ENCODE data around the gene PRR33.

DNA sequence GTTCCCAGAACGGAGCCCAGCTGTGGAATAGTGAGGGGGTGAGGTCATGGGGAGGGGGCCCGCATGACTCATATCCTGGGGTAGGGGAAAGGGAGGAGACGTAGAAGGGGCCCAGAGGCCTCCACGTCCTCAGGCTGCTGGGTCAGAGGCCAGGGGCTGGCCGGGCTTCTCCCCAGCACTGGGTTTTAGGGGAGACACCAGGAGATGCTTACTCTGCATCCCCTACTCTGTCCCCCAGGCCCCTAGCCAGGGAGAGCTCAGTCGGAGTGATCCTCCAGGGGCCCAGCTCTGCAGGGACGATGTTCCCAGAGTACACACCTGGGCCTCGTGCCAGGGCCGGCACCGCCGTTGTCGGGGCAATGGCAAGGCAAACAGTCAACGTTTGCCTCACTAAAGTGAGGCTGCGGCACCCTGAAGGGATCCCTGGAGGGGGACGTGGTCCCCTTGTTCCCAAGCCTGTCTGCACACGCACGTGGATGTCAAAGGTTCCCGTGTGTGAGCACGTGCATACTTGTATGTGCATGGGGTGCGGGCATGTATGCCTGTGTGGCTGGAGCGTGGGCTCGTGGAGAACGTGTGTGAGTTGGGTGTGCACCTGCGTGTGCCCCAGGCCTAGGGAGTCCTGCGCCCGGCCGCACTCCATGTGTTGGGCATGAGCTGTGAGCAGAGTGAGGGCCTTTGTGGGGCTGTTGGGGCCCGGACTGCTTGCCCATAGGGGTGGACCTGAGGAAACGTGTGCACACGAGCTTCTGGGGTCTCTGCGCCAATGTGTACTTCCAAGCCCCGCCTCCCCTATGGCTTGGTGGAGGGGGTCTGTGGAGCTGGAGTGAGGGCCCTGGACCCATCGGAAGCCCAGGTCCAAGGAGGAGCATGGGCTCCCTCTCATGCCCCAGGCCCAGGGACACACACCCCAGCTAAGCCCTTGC is 14.2 kb downstream of the PRR33 start:
- TF ChIP-seq, protein P1, sequence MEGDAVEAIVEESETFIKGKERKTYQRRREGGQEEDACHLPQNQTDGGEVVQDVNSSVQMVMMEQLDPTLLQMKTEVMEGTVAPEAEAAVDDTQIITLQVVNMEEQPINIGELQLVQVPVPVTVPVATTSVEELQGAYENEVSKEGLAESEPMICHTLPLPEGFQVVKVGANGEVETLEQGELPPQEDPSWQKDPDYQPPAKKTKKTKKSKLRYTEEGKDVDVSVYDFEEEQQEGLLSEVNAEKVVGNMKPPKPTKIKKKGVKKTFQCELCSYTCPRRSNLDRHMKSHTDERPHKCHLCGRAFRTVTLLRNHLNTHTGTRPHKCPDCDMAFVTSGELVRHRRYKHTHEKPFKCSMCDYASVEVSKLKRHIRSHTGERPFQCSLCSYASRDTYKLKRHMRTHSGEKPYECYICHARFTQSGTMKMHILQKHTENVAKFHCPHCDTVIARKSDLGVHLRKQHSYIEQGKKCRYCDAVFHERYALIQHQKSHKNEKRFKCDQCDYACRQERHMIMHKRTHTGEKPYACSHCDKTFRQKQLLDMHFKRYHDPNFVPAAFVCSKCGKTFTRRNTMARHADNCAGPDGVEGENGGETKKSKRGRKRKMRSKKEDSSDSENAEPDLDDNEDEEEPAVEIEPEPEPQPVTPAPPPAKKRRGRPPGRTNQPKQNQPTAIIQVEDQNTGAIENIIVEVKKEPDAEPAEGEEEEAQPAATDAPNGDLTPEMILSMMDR (IDR thresholded peaks at IDR 0.05): no peak
- TF ChIP-seq POLR2A (IDR thresholded peaks at IDR 0.05): no peak

Measured in heart left ventricle (tissue), 13 donors.